ENCODE data around the gene RNF130. TPM values are rescaled to one million over a fixed set of nuclear protein-coding genes. Genes with fewer than 3 reads are reported as not detected.
A peak's percentile ranks its signal among the peaks of the same experiment; 100 is the strongest.

RNF130 gene
- total and polyA plus RNA-seq, 2 of the 13 experiments (the other 11 are each of a cell fraction or from before 2014, with no cell fraction given): 28.2 to 28.3 TPM

DNA sequence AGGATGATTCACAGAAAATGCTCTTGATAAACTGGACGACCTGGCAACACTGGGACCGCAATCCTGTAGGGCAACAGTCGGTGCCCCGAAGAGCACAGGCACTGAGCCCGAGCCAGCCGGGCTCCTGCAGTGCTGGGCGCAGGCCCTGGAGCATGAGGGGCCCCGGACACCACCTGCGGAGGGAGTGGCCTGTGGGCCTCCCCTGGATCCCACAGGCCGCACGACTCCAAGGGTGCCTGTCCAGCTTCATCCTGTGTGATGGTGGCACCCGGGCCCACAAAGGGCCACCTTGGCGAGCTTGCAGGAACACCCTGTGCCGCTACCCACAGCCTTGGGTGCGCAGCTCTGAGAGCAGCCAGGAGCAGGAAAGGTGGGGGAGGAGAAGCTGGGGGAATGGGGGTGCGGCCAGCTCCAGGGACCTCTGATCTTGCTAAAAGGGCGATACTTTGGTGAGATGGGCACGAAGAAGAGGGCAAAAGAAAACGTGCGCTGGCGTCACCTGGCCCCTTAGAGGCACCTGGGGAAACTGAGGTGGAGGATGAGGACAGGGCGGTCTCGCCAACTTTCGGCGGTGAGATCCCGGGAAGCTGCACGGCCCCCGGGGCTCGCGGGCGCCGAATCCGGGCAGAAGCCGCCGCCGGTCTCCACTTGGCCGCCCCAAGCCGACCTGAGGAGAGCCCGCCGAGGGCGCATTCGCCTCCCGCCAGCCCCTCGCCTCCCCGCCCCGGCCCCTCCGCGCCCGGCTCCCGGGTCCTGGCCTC lies 164.6 kb downstream of the RNF130 start:
- intact Hi-C loops (cut with micrococcal nuclease; ENCODE audit: unreplicated experiment): loop anchor here (5.0 to 10.0 kb wide), 2 partner anchors 142 to 165 kb away; partner anchors contain the start of gene RNF130
- TF ChIP-seq JUN (CRISPR knock-in tag; IDR thresholded peaks at IDR 0.05) (no peak), NFYC (CRISPR knock-in tag; IDR thresholded peaks at IDR 0.05) (no peak), SALL1 (CRISPR knock-in tag; IDR thresholded peaks at IDR 0.05) (0 out of 2 replicates have a peak, but pooled peaks have one; percentile 37), SMC3 (IDR thresholded peaks at IDR 0.05; ENCODE audit: low read length) (no peak), MTF2 (CRISPR knock-in tag; IDR thresholded peaks at IDR 0.05; ENCODE audit: borderline replicate concordance) (no peak), ZNF354B (CRISPR knock-in tag; IDR thresholded peaks at IDR 0.05) (no peak), KLF12 (CRISPR knock-in tag; IDR thresholded peaks at IDR 0.05; ENCODE audit: borderline replicate concordance) (no peak), MAFK (conservative IDR thresholded peaks at IDR 0.05 in 1 of 2, IDR thresholded peaks at IDR 0.05 in 1 of 2; ENCODE audit: low read length in 2 of 2) (no peak), ZNF430 (CRISPR knock-in tag; IDR thresholded peaks at IDR 0.05) (no peak), REL (CRISPR knock-in tag; conservative IDR thresholded peaks at IDR 0.05) (no peak), KDM2A (CRISPR knock-in tag; IDR thresholded peaks at IDR 0.05; ENCODE audit: borderline replicate concordance, low read depth) (peak; percentile 38; the same call in 1 of the 2 replicates), ZNF563 (CRISPR knock-in tag; IDR thresholded peaks at IDR 0.05) (no peak), RFX1 (IDR thresholded peaks at IDR 0.05) (no peak), ZNF672 (CRISPR knock-in tag; IDR thresholded peaks at IDR 0.05) (no peak), SMARCE1 (IDR thresholded peaks at IDR 0.05; ENCODE audit: borderline replicate concordance) (no peak), ZNF225 (CRISPR knock-in tag; IDR thresholded peaks at IDR 0.05) (0 out of 2 replicates have a peak, but pooled peaks have one; percentile 28)
- TF ChIP-seq, protein P1, sequence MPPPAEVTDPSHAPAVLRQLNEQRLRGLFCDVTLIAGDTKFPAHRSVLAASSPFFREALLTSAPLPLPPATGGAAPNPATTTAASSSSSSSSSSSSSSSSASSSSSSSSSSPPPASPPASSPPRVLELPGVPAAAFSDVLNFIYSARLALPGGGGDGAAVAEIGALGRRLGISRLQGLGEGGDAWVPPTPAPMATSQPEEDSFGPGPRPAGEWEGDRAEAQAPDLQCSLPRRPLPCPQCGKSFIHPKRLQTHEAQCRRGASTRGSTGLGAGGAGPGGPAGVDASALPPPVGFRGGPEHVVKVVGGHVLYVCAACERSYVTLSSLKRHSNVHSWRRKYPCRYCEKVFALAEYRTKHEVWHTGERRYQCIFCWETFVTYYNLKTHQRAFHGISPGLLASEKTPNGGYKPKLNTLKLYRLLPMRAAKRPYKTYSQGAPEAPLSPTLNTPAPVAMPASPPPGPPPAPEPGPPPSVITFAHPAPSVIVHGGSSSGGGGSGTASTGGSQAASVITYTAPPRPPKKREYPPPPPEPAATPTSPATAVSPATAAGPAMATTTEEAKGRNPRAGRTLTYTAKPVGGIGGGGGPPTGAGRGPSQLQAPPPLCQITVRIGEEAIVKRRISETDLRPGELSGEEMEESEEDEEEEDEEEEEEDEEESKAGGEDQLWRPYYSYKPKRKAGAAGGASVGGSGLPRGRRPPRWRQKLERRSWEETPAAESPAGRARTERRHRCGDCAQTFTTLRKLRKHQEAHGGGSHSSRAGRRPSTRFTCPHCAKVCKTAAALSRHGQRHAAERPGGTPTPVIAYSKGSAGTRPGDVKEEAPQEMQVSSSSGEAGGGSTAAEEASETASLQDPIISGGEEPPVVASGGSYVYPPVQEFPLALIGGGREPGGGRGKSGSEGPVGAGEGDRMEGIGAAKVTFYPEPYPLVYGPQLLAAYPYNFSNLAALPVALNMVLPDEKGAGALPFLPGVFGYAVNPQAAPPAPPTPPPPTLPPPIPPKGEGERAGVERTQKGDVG (CRISPR knock-in tag; IDR thresholded peaks at IDR 0.05; ENCODE audit: borderline replicate concordance): 0 out of 2 replicates have a peak, but pooled peaks have one; percentile 22
- TF ChIP-seq, protein P2, sequence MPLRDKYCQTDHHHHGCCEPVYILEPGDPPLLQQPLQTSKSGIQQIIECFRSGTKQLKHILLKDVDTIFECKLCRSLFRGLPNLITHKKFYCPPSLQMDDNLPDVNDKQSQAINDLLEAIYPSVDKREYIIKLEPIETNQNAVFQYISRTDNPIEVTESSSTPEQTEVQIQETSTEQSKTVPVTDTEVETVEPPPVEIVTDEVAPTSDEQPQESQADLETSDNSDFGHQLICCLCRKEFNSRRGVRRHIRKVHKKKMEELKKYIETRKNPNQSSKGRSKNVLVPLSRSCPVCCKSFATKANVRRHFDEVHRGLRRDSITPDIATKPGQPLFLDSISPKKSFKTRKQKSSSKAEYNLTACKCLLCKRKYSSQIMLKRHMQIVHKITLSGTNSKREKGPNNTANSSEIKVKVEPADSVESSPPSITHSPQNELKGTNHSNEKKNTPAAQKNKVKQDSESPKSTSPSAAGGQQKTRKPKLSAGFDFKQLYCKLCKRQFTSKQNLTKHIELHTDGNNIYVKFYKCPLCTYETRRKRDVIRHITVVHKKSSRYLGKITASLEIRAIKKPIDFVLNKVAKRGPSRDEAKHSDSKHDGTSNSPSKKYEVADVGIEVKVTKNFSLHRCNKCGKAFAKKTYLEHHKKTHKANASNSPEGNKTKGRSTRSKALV (CRISPR knock-in tag; IDR thresholded peaks at IDR 0.05): peak; percentile 86; the same call in 1 of the 2 replicates

More for the DNA sequence above, 164.6 kb downstream of the RNF130 start:
- peak; percentile 48 for ATAC-seq
- in situ Hi-C loops (cut with HindIII; ENCODE audit: extremely low pct_ligation_motif_present, low pct_unique_long_range_greater_than_20kb): no loop called here
- no peaks in the 10 kb centered on the region for H4K20me1 ChIP-seq (ENCODE audit: insufficient read depth, low read length)
- WGBS (ENCODE audit: low lambda C conversion rate): 0% methylated on average over 9 of the region's 50 CpGs
- DNase-seq (ENCODE audit: low spot score): no peak
- H3K36me3 ChIP-seq (replicated peaks in 1 of 2; ENCODE audit: control insufficient read depth in 1 of 2, insufficient read depth in 2 of 2, low read length in 2 of 2): peaks cover 0 to 25% of the 10 kb centered on the region in 2 experiments; a peak in 3 of 5 replicates
- no peak for FAIRE-seq
- H3K27ac ChIP-seq (ENCODE audit: extremely low read length, insufficient read depth, low read length): peak overlapping the region; percentile 36
- no TSS peak for BruUV-seq (replicated peaks)
- CTCF ChIA-PET (ENCODE audit: low intra/inter-chr PET ratio, low total read pairs): no interaction called here
- H3K4me3 ChIP-seq (replicated peaks in 1 of 3; ENCODE audit: insufficient read depth in 1 of 3, low read depth in 2 of 3, low read length in 3 of 3): peak overlapping the region; percentile 82 to 86 (median 85)
- POLR2A ChIA-PET: interaction anchor here (0.6 to 1.5 kb wide), 3 partner anchors 12 to 87 kb away, joined by 3 to 6 read pairs (median 3); partner anchors contain the start of gene SQSTM1
- H3K79me2 ChIP-seq (ENCODE audit: insufficient read depth, low read length): peaks cover 18% of the 10 kb centered on the region
- no peaks in the 10 kb centered on the region for H3K27me3 ChIP-seq (ENCODE audit: control insufficient read depth in 1 of 2, insufficient read depth in 2 of 2, low read length in 2 of 2)
- peaks cover 18% of the 10 kb centered on the region for H3K4me1 ChIP-seq (ENCODE audit: insufficient read depth, low read length)
- peak overlapping the region; percentile 88 for H3K4me2 ChIP-seq (ENCODE audit: low read depth, low read length)
- no peak overlapping the region for H2AFZ ChIP-seq (ENCODE audit: low read length)
- H3K9ac ChIP-seq (ENCODE audit: insufficient read depth, low read depth, low read length): peak overlapping the region; percentile 76
- no peaks in the 10 kb centered on the region for H3K9me3 ChIP-seq (ENCODE audit: low read length)
